Activated CD4-positive, alpha-beta T cell treated with anti-CD3 and anti-CD28 coated beads, Interleukin-2, amount 50 U/mL, for 24 hours (primary cell): ENCODE measurements around the gene NF2.
A peak's percentile ranks its signal among the peaks of the same experiment; 100 is the strongest.
"Not testable (repeated sequence)": the region's sequence is repeated elsewhere in the genome, so short reads cannot be mapped to it uniquely, and the experiment has no call there.

Experiments used
- DNase-seq, 2 donors: peaks; one replicate each; pipeline ENCODE4 v3.0.0-alpha.2; 2020; ENCODE audit warnings: low read depth in 1 of 2, low spot score in 1 of 2

Gene NF2

GRCh38 chr22:29603358-29604075 is at the start of gene NF2:
Gene NF2 (plus strand): TSS chr22:29603633. CDS start chr22:29603999, 366 bp downstream.
- DNase-seq = peak; percentile 92 to 98

GRCh38 chr22:29555065-29555644 is 48.3 kb upstream of the NF2 start:
- no peak for DNase-seq

- DNase-seq = no peak
These were observed 44.4 kb upstream of the NF2 start for GRCh38 chr22:29559030-29559429.

GRCh38 chr22:29559853-29560252 is 43.6 kb upstream of the NF2 start:
- no peak for DNase-seq

- no peak for DNase-seq
These were observed 39.6 kb upstream of the NF2 start for GRCh38 chr22:29563652-29564460.

GRCh38 chr22:29566513-29566912 is 36.9 kb upstream of the NF2 start:
- not testable (repeated sequence) for DNase-seq

- no peak for DNase-seq
These were observed 36.1 kb upstream of the NF2 start for GRCh38 chr22:29567338-29567737.

GRCh38 chr22:29569011-29569678 is 34.3 kb upstream of the NF2 start:
- no peak for DNase-seq

- DNase-seq = no peak
These were observed 33.0 kb upstream of the NF2 start for GRCh38 chr22:29570456-29570855.

GRCh38 chr22:29570912-29571549 is 32.4 kb upstream of the NF2 start:
- no peak for DNase-seq

- DNase-seq = no peak
These were observed 28.5 kb upstream of the NF2 start for GRCh38 chr22:29574762-29575450.

- no peak for DNase-seq
These were observed 24.8 kb upstream of the NF2 start for GRCh38 chr22:29578462-29579200.

GRCh38 chr22:29580200-29580810 is 23.1 kb upstream of the NF2 start:
- no peak for DNase-seq

GRCh38 chr22:29581799-29582198 is 21.6 kb upstream of the NF2 start:
- DNase-seq = no peak

GRCh38 chr22:29584975-29585374 is 18.5 kb upstream of the NF2 start:
- no peak for DNase-seq

GRCh38 chr22:29586193-29586705 is 17.2 kb upstream of the NF2 start:
- DNase-seq = not testable (repeated sequence)

- DNase-seq = no peak
These were observed 15.3 kb upstream of the NF2 start for GRCh38 chr22:29587938-29588699.

GRCh38 chr22:29593923-29594322 is 9.5 kb upstream of the NF2 start:
- no peak for DNase-seq
